GM12878 (cell line): ENCODE data around the gene CDH4.

Experiments
- CBX3 ChIP-seq: fragments of 200-600 bp; sonication (generic); IDR thresholded peaks from 2 replicates; pipeline ENCODE4 v1.6.1; 2016; ENCODE audit warnings: low read depth, borderline replicate concordance
- CEBPB ChIP-seq, 2 experiments: fragments of 150-350 bp in 1 of 2; IDR thresholded peaks; 2 replicates each; pipeline ENCODE4 v1.6.1; 2012 to 2014; ENCODE audit warnings: low read depth in 2 of 2, low read length in 2 of 2, borderline replicate concordance in 1 of 2, inconsistent platforms in 1 of 2
- FOS ChIP-seq: IDR thresholded peaks from 3 replicates; pipeline ENCODE4 v1.6.1; 2011; ENCODE audit warnings: borderline replicate concordance; ENCODE audit not compliant: insufficient read length; ENCODE audit errors: extremely low read depth
- KDM1A ChIP-seq: fragments of 200-600 bp; sonication (generic); IDR thresholded peaks from 2 replicates; pipeline ENCODE4 v1.6.1; 2016; ENCODE audit warnings: borderline replicate concordance
- REST ChIP-seq: IDR thresholded peaks from 2 replicates; pipeline ENCODE4 v1.6.1; 2012; ENCODE audit warnings: mild to moderate bottlenecking, low read depth, low read length
- SMC3 ChIP-seq: IDR thresholded peaks from 2 replicates; pipeline ENCODE4 v1.6.1; 2011; ENCODE audit warnings: low read length, improper control_type of control experiment, borderline replicate concordance
- TAF1 ChIP-seq: IDR thresholded peaks from 2 replicates; pipeline ENCODE4 v1.6.1; 2011; ENCODE audit warnings: mild to moderate bottlenecking, low read depth, low read length, borderline replicate concordance
- TCF7 ChIP-seq: IDR thresholded peaks from 2 replicates; pipeline ENCODE4 v1.6.1; 2014; ENCODE audit warnings: antibody characterized with exemption, borderline replicate concordance
- ZNF592 ChIP-seq: fragments of 450-650 bp; IDR thresholded peaks from 2 replicates; pipeline ENCODE4 v1.6.1; 2017; ENCODE audit warnings: mild to moderate bottlenecking, moderate library complexity
- ZZZ3 ChIP-seq: IDR thresholded peaks from 2 replicates; pipeline ENCODE4 v1.6.1; 2011; ENCODE audit warnings: low read depth; ENCODE audit not compliant: control insufficient read depth, insufficient read length
- TF ChIP-seq, protein P1 (sequence below), 3 experiments: IDR thresholded peaks in 2 of 3; conservative IDR thresholded peaks in 1 of 3; 2 replicates each; pipeline ENCODE4 v1.5.1; 2011; ENCODE audit warnings: low read depth in 3 of 3, low read length in 3 of 3, mild to moderate bottlenecking in 3 of 3, control low read depth in 2 of 3, moderate library complexity in 2 of 3, inconsistent platforms in 1 of 3, mixed read lengths in 1 of 3; ENCODE audit not compliant: control insufficient read depth in 2 of 3, insufficient read depth in 1 of 3; ENCODE audit errors: extremely low read depth in 1 of 3
- TF ChIP-seq, protein P2 (sequence below): fragments of 450-650 bp; IDR thresholded peaks from 2 replicates; pipeline ENCODE4 v1.6.1; 2017; ENCODE audit warnings: mild to moderate bottlenecking, moderate library complexity
- TF ChIP-seq, protein P3 (sequence below): fragments of 450-650 bp; IDR thresholded peaks from 2 replicates; pipeline ENCODE4 v1.6.1; 2017; ENCODE audit warnings: borderline replicate concordance

GRCh38 chr20:61956396-61957342 is 704.6 kb downstream of the CDH4 start:
- TF ChIP-seq ZZZ3 (no peak), ZNF592 (no peak), CBX3 (no peak), TAF1 (no peak), KDM1A (no peak), REST (no peak), FOS (no peak), SMC3 (no peak), TCF7 (no peak), CEBPB (IDR thresholded peaks at IDR 0.05; ENCODE audit: borderline replicate concordance in 1 of 2, low read depth in 2 of 2, low read length in 2 of 2) (no peak)
- TF ChIP-seq, protein P1, sequence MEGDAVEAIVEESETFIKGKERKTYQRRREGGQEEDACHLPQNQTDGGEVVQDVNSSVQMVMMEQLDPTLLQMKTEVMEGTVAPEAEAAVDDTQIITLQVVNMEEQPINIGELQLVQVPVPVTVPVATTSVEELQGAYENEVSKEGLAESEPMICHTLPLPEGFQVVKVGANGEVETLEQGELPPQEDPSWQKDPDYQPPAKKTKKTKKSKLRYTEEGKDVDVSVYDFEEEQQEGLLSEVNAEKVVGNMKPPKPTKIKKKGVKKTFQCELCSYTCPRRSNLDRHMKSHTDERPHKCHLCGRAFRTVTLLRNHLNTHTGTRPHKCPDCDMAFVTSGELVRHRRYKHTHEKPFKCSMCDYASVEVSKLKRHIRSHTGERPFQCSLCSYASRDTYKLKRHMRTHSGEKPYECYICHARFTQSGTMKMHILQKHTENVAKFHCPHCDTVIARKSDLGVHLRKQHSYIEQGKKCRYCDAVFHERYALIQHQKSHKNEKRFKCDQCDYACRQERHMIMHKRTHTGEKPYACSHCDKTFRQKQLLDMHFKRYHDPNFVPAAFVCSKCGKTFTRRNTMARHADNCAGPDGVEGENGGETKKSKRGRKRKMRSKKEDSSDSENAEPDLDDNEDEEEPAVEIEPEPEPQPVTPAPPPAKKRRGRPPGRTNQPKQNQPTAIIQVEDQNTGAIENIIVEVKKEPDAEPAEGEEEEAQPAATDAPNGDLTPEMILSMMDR (IDR thresholded peaks at IDR 0.05 in 2 of 3, conservative IDR thresholded peaks at IDR 0.05 in 1 of 3; ENCODE audit: control insufficient read depth in 2 of 3, extremely low read depth in 1 of 3, insufficient read depth in 1 of 3, low read depth in 3 of 3, low read length in 3 of 3), result no peak
- TF ChIP-seq, protein P2, sequence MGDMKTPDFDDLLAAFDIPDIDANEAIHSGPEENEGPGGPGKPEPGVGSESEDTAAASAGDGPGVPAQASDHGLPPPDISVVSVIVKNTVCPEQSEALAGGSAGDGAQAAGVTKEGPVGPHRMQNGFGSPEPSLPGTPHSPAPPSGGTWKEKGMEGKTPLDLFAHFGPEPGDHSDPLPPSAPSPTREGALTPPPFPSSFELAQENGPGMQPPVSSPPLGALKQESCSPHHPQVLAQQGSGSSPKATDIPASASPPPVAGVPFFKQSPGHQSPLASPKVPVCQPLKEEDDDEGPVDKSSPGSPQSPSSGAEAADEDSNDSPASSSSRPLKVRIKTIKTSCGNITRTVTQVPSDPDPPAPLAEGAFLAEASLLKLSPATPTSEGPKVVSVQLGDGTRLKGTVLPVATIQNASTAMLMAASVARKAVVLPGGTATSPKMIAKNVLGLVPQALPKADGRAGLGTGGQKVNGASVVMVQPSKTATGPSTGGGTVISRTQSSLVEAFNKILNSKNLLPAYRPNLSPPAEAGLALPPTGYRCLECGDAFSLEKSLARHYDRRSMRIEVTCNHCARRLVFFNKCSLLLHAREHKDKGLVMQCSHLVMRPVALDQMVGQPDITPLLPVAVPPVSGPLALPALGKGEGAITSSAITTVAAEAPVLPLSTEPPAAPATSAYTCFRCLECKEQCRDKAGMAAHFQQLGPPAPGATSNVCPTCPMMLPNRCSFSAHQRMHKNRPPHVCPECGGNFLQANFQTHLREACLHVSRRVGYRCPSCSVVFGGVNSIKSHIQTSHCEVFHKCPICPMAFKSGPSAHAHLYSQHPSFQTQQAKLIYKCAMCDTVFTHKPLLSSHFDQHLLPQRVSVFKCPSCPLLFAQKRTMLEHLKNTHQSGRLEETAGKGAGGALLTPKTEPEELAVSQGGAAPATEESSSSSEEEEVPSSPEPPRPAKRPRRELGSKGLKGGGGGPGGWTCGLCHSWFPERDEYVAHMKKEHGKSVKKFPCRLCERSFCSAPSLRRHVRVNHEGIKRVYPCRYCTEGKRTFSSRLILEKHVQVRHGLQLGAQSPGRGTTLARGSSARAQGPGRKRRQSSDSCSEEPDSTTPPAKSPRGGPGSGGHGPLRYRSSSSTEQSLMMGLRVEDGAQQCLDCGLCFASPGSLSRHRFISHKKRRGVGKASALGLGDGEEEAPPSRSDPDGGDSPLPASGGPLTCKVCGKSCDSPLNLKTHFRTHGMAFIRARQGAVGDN, result no peak
- TF ChIP-seq, protein P3, sequence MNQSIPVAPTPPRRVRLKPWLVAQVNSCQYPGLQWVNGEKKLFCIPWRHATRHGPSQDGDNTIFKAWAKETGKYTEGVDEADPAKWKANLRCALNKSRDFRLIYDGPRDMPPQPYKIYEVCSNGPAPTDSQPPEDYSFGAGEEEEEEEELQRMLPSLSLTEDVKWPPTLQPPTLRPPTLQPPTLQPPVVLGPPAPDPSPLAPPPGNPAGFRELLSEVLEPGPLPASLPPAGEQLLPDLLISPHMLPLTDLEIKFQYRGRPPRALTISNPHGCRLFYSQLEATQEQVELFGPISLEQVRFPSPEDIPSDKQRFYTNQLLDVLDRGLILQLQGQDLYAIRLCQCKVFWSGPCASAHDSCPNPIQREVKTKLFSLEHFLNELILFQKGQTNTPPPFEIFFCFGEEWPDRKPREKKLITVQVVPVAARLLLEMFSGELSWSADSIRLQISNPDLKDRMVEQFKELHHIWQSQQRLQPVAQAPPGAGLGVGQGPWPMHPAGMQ, result no peak
